Endothelial cell (in vitro differentiated cells): ENCODE measurements around the gene HHAT. TPM values are rescaled to one million over a fixed set of nuclear protein-coding genes. Genes with fewer than 3 reads are reported as not detected.

ENCODE experiments used
- DNase-seq: peaks from one replicate; pipeline ENCODE4 v3.0.0; 2021; ENCODE audit warnings: low spot score
- H3K27ac Mint-ChIP-seq: one replicate; pipeline ENCODE4 v1.8.0; 2021; ENCODE audit warnings: mixed read lengths, inconsistent platforms; ENCODE audit not compliant: unreplicated experiment
- H3K27me3 Mint-ChIP-seq: one replicate; pipeline ENCODE4 v1.8.0; 2021; ENCODE audit warnings: mild to moderate bottlenecking, moderate library complexity, mixed read lengths, inconsistent platforms; ENCODE audit not compliant: unreplicated experiment
- H3K36me3 Mint-ChIP-seq: one replicate; pipeline ENCODE4 v1.8.0; 2021; ENCODE audit warnings: mild to moderate bottlenecking, low read depth, mixed read lengths, inconsistent platforms; ENCODE audit not compliant: unreplicated experiment
- H3K4me1 Mint-ChIP-seq: one replicate; pipeline ENCODE4 v1.8.0; 2021; ENCODE audit warnings: mild to moderate bottlenecking, mixed read lengths, inconsistent platforms; ENCODE audit not compliant: unreplicated experiment
- H3K4me3 Mint-ChIP-seq: one replicate; pipeline ENCODE4 v1.8.0; 2021; ENCODE audit warnings: mild to moderate bottlenecking, mixed read lengths, inconsistent platforms; ENCODE audit not compliant: unreplicated experiment
- H3K9me3 Mint-ChIP-seq: one replicate; pipeline ENCODE4 v1.8.0; 2021; ENCODE audit warnings: mixed read lengths, inconsistent platforms; ENCODE audit not compliant: unreplicated experiment
- CTCF ChIP-seq: fragments of 200-600 bp; sonication (generic); IDR thresholded peaks from one replicate; pipeline ENCODE4 v1.5.0; 2021; ENCODE audit warnings: antibody characterized with exemption; ENCODE audit not compliant: unreplicated experiment
- total RNA-seq: library from RNA; stranded (reverse); fragmentation: NEBNext Ultra II Directional; extraction: Animal tissue kit (Norgen Biotek cat#: 25700); gene quantifications from one replicate; pipeline ENCODE4 v1.2.1, GENCODE V29; 2021; ENCODE audit not compliant: unreplicated experiment

The HHAT gene
- total RNA-seq, 1 donor from 2014 or later = 6.0 TPM

- Mint-ChIP-seq H3K4me1 (peaks cover 18% of the 10 kb centered on the region), H3K9me3 (no peaks in the 10 kb centered on the region), H3K36me3 (no peaks in the 10 kb centered on the region), H3K27ac (no peak overlapping the region), H3K27me3 (peaks cover 6% of the 10 kb centered on the region), H3K4me3 (no peak overlapping the region)
- peak; percentile 12 for DNase-seq
- TF ChIP-seq CTCF = no peak
Observed at GRCh38 chr1:210291786-210292230, 36.9 kb upstream of the HHAT start.

GRCh38 chr1:210292231-210292871 is 36.4 kb upstream of the HHAT start:
- peaks cover 6% of the 10 kb centered on the region for H3K27me3 Mint-ChIP-seq
- peaks cover 18% of the 10 kb centered on the region for H3K4me1 Mint-ChIP-seq
- H3K4me3 Mint-ChIP-seq = peak overlapping the region; percentile 54
- TF ChIP-seq CTCF = no peak
- H3K27ac Mint-ChIP-seq = no peak overlapping the region
- no peaks in the 10 kb centered on the region for H3K9me3 Mint-ChIP-seq
- peak; percentile 45 for DNase-seq
- no peaks in the 10 kb centered on the region for H3K36me3 Mint-ChIP-seq

DNA sequence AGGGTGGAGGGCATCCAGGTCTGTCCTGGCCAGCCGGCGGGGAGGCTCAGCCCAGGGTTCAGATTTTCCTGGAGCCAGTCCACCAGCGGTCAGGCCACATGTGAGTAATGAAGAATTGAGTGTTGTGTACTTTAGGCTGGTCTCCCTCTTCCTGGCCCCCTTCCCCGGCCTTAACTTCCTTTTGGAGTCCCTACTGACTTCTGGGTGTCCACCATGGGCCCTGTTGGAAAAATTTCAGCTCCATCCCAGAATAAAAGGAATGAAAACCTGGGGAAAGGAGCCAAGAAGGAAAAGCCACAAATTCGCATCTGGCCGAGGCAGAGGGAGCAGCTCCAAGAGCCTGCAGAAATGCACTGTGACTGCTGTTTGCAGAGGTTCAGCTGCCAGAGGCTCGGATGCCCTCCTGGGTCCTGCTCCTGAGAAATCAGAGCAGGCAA is 35.5 kb upstream of the HHAT start:
- peaks cover 4% of the 10 kb centered on the region for H3K27me3 Mint-ChIP-seq
- peak overlapping the region; percentile 54 for H3K4me3 Mint-ChIP-seq
- H3K9me3 Mint-ChIP-seq = no peaks in the 10 kb centered on the region
- H3K36me3 Mint-ChIP-seq = no peaks in the 10 kb centered on the region
- H3K4me1 Mint-ChIP-seq = peaks cover 18% of the 10 kb centered on the region
- peak overlapping the region; percentile 31 for H3K27ac Mint-ChIP-seq
- TF ChIP-seq CTCF = no peak
- DNase-seq = no peak

GRCh38 chr1:210294999-210295745 is 33.5 kb upstream of the HHAT start:
- peak; percentile 47 for DNase-seq
- Mint-ChIP-seq H3K27me3 (peaks cover 4% of the 10 kb centered on the region), H3K4me1 (peaks cover 18% of the 10 kb centered on the region), H3K36me3 (no peaks in the 10 kb centered on the region), H3K9me3 (no peaks in the 10 kb centered on the region), H3K4me3 (no peak overlapping the region), H3K27ac (peak overlapping the region; percentile 42)
- no peak for TF ChIP-seq CTCF

GRCh38 chr1:210296682-210297081 is 32.0 kb upstream of the HHAT start:
- peaks cover 15% of the 10 kb centered on the region for H3K4me1 Mint-ChIP-seq

More at GRCh38 chr1:210296682-210297081, 32.0 kb upstream of the HHAT start:
- Mint-ChIP-seq H3K27me3 (peaks cover 4% of the 10 kb centered on the region), H3K4me3 (no peak overlapping the region), H3K9me3 (no peaks in the 10 kb centered on the region), H3K27ac (no peak overlapping the region), H3K36me3 (no peaks in the 10 kb centered on the region)
- TF ChIP-seq CTCF = no peak
- DNase-seq = no peak
